GM12872 (cell line): Measurements from ENCODE around the gene BLNK.

ENCODE experiments used
- CTCF ChIP-seq: IDR thresholded peaks from 3 replicates; pipeline ENCODE4 v1.5.1; 2011; ENCODE audit warnings: low read depth, mild to moderate bottlenecking, low read length, moderate library complexity; ENCODE audit not compliant: insufficient read depth

BLNK gene

GRCh38 chr10:96287392-96288105 is 16.2 kb upstream of the BLNK start:
- no peak for TF ChIP-seq CTCF

GRCh38 chr10:96285331-96285752 is 14.0 kb upstream of the BLNK start:
- TF ChIP-seq CTCF: no peak

GRCh38 chr10:96283756-96284155 is 12.4 kb upstream of the BLNK start:
- TF ChIP-seq CTCF: no peak

GRCh38 chr10:96283351-96283750 is 12.0 kb upstream of the BLNK start:
- no peak for TF ChIP-seq CTCF

- TF ChIP-seq CTCF: no peak
These were observed 10.2 kb upstream of the BLNK start for GRCh38 chr10:96281444-96282029.

- no peak for TF ChIP-seq CTCF
These were observed 9.5 kb upstream of the BLNK start for GRCh38 chr10:96280859-96281258.

- no peak for TF ChIP-seq CTCF
These were observed 7.8 kb upstream of the BLNK start for GRCh38 chr10:96279191-96279641.
